H9 (cell line): ENCODE data around the gene KIF13A. TPM values are rescaled to one million over a fixed set of nuclear protein-coding genes. Genes with fewer than 3 reads are reported as not detected.

Experiments
- DNase-seq: peaks from one replicate; pipeline ENCODE4 v3.0.0-alpha.2; 2017
- H2AFZ ChIP-seq: one replicate; pipeline ENCODE4 v1.6.1; 2013; ENCODE audit warnings: mild to moderate bottlenecking, low read length, control low read depth, moderate library complexity
- H2AK5ac ChIP-seq: 2 replicates; pipeline ENCODE4 v1.6.1; 2013; ENCODE audit warnings: low read length, control low read depth, mixed read lengths; ENCODE audit not compliant: insufficient read length
- H2BK120ac ChIP-seq: one replicate; pipeline ENCODE4 v1.6.1; 2013; ENCODE audit warnings: low read depth, mild to moderate bottlenecking, low read length, control low read depth, inconsistent platforms; ENCODE audit not compliant: poor library complexity, severe bottlenecking
- H2BK12ac ChIP-seq: 2 replicates; pipeline ENCODE4 v1.6.1; 2013; ENCODE audit warnings: low read length, control low read depth, mixed read lengths, low read depth; ENCODE audit not compliant: insufficient read length
- H2BK15ac ChIP-seq: 2 replicates; pipeline ENCODE4 v1.6.1; 2013; ENCODE audit warnings: low read depth, low read length, control low read depth
- H2BK20ac ChIP-seq: one replicate; pipeline ENCODE4 v1.6.1; 2013; ENCODE audit warnings: low read depth, mild to moderate bottlenecking, low read length, control low read depth, inconsistent platforms; ENCODE audit not compliant: poor library complexity, severe bottlenecking
- H2BK5ac ChIP-seq: 2 replicates; pipeline ENCODE4 v1.6.1; 2013; ENCODE audit warnings: low read length, control low read depth, mixed read lengths; ENCODE audit not compliant: insufficient read length
- H3K14ac ChIP-seq: 2 replicates; pipeline ENCODE4 v1.6.1; 2013; ENCODE audit warnings: low read length, control low read depth; ENCODE audit not compliant: insufficient read depth
- H3K18ac ChIP-seq: 2 replicates; pipeline ENCODE4 v1.6.1; 2013; ENCODE audit warnings: low read depth, mild to moderate bottlenecking, mixed read lengths, low read length, control low read depth; ENCODE audit not compliant: insufficient read length
- H3K23ac ChIP-seq: 2 replicates; pipeline ENCODE4 v1.6.1; 2013; ENCODE audit warnings: low read length, control low read depth, mixed read lengths, low read depth; ENCODE audit not compliant: insufficient read length
- H3K23me2 ChIP-seq: 2 replicates; pipeline ENCODE4 v1.6.1; 2013; ENCODE audit warnings: low read depth, mild to moderate bottlenecking, mixed read lengths, low read length, control low read depth; ENCODE audit not compliant: insufficient read length, poor library complexity, severe bottlenecking
- H3K27ac ChIP-seq: 2 replicates; pipeline ENCODE4 v1.5.1; 2013; ENCODE audit warnings: low read length, control low read depth, mixed read lengths, low read depth; ENCODE audit not compliant: insufficient read length
- H3K27me3 ChIP-seq: 2 replicates; pipeline ENCODE4 v1.6.1; 2013; ENCODE audit warnings: low read length, control low read depth, inconsistent platforms; ENCODE audit not compliant: insufficient read depth
- H3K4ac ChIP-seq: 2 replicates; pipeline ENCODE4 v1.6.1; 2013; ENCODE audit warnings: low read depth, mild to moderate bottlenecking, control low read depth, inconsistent platforms, low read length, moderate library complexity
- H3K4me1 ChIP-seq: 2 replicates; pipeline ENCODE4 v1.6.1; 2013; ENCODE audit warnings: low read length, control low read depth, inconsistent platforms; ENCODE audit not compliant: insufficient read depth
- H3K4me2 ChIP-seq: 2 replicates; pipeline ENCODE4 v1.6.1; 2013; ENCODE audit warnings: low read length, control low read depth, mixed read lengths; ENCODE audit not compliant: insufficient read length, insufficient read depth
- H3K56ac ChIP-seq: 2 replicates; pipeline ENCODE4 v1.6.1; 2013; ENCODE audit warnings: low read depth, mild to moderate bottlenecking, mixed read lengths, low read length, control low read depth; ENCODE audit not compliant: insufficient read length
- H3K79me1 ChIP-seq: 2 replicates; pipeline ENCODE4 v1.6.1; 2013; ENCODE audit warnings: low read depth, mild to moderate bottlenecking, moderate library complexity, low read length, control low read depth, inconsistent platforms; ENCODE audit not compliant: insufficient read depth, poor library complexity, severe bottlenecking
- H3K79me2 ChIP-seq: 2 replicates; pipeline ENCODE4 v1.6.1; 2013; ENCODE audit warnings: low read length, control low read depth, inconsistent platforms; ENCODE audit not compliant: insufficient read depth
- H3K9ac ChIP-seq: 2 replicates; pipeline ENCODE4 v1.6.1; 2013; ENCODE audit warnings: low read length, control low read depth, mixed read lengths; ENCODE audit not compliant: insufficient read length; ENCODE audit errors: extremely low read depth
- H3K9me3 ChIP-seq: one replicate; pipeline ENCODE4 v1.6.1; 2013; ENCODE audit warnings: low read depth, low read length, inconsistent platforms; ENCODE audit not compliant: control insufficient read depth
- H3T11ph ChIP-seq: one replicate; pipeline ENCODE4 v1.6.1; 2013; ENCODE audit warnings: mild to moderate bottlenecking, low read length, control low read depth, inconsistent platforms
- H4K20me1 ChIP-seq: one replicate; pipeline ENCODE4 v1.6.1; 2013; ENCODE audit not compliant: control insufficient read depth, insufficient read length, insufficient read depth
- H4K5ac ChIP-seq: 2 replicates; pipeline ENCODE4 v1.6.1; 2013; ENCODE audit warnings: low read depth, mild to moderate bottlenecking, mixed read lengths, low read length, control low read depth; ENCODE audit not compliant: insufficient read length
- H4K8ac ChIP-seq: replicated peaks from 2 replicates; pipeline ENCODE4 v1.6.1; 2013; ENCODE audit warnings: low read length, control low read depth, mixed read lengths, low read depth; ENCODE audit not compliant: insufficient read length
- H4K91ac ChIP-seq: 2 replicates; pipeline ENCODE4 v1.6.1; 2013; ENCODE audit warnings: low read depth, mild to moderate bottlenecking, moderate library complexity, mixed read lengths, low read length, control low read depth; ENCODE audit not compliant: insufficient read length
- H3K27ac Mint-ChIP-seq, 3 experiments: 2 replicates in 2 of 3; 3 replicates in 1 of 3; pipeline ENCODE4 v1.8.0; 2020 to 2021; ENCODE audit warnings: mixed read lengths in 3 of 3, mild to moderate bottlenecking in 1 of 3, moderate library complexity in 1 of 3
- H3K27me3 Mint-ChIP-seq: 2 replicates; pipeline ENCODE4 v1.8.0; 2021; ENCODE audit warnings: low read depth, mild to moderate bottlenecking, moderate library complexity, mixed read lengths
- H3K36me3 Mint-ChIP-seq, 3 experiments: 2 replicates in 2 of 3; 3 replicates in 1 of 3; pipeline ENCODE4 v1.8.0; 2020 to 2021; ENCODE audit warnings: low read depth in 3 of 3, mixed read lengths in 3 of 3; ENCODE audit not compliant: insufficient read depth in 1 of 3
- H3K4me1 Mint-ChIP-seq, 2 experiments: 2 replicates each; pipeline ENCODE4 v1.8.0; 2020; ENCODE audit warnings: mixed read lengths in 2 of 2
- H3K4me3 Mint-ChIP-seq, 2 experiments: 2 replicates in 1 of 2; 3 replicates in 1 of 2; pipeline ENCODE4 v1.8.0; 2020 to 2021; ENCODE audit warnings: mild to moderate bottlenecking in 2 of 2, mixed read lengths in 2 of 2, moderate library complexity in 1 of 2
- H3K9me3 Mint-ChIP-seq, 2 experiments: 2 replicates in 1 of 2; 3 replicates in 1 of 2; pipeline ENCODE4 v1.8.0; 2020; ENCODE audit warnings: mild to moderate bottlenecking in 2 of 2, mixed read lengths in 2 of 2, moderate library complexity in 1 of 2
- CTCF ChIP-seq: fragments of 200-600 bp; sonication (generic); conservative IDR thresholded peaks from 3 replicates; pipeline ENCODE4 v1.8.0; 2021; ENCODE audit warnings: antibody characterized with exemption, mild to moderate bottlenecking
- WGBS: extraction: QIAGEN DNeasy Blood & Tissue Kit; methylation state at CpG from one replicate; pipeline ENCODE4 v1.1.7; 2013; ENCODE audit warnings: missing lambda C conversion rate, low lambda C conversion rate, mixed read lengths; ENCODE audit not compliant: insufficient read length; ENCODE audit errors: extremely low coverage; 5-methylcytosine and 5-hydroxymethylcytosine counted together
- total RNA-seq: library from RNA; stranded (reverse); gene quantifications from 2 replicates; pipeline ENCODE4 v1.2.1, GENCODE V29; 2021

Gene KIF13A
- total RNA-seq, 1 experiment from 2014 or later: 38.2 TPM

GRCh38 chr6:17940151-17940792, 47.2 kb downstream of the KIF13A start:
- Histone ChIP-seq H3K9me3 (no peaks in the 10 kb centered on the region), H3K4me2 (peak overlapping the region; percentile 92), H3T11ph (no peak overlapping the region), H4K5ac (no peak overlapping the region), H3K14ac (no peak overlapping the region), H4K20me1 (no peaks in the 10 kb centered on the region), H2BK12ac (no peak overlapping the region), H3K79me1 (peaks cover 3% of the 10 kb centered on the region), H2AK5ac (no peak overlapping the region), H4K91ac (no peak overlapping the region), H2BK120ac (no peak overlapping the region), H3K23me2 (no peaks in the 10 kb centered on the region), H2BK15ac (no peak overlapping the region), H2AFZ (no peak overlapping the region), H2BK5ac (no peak overlapping the region), H3K4me1 (no peaks in the 10 kb centered on the region; the same call in 1 of the 2 replicates), H3K56ac (no peak overlapping the region), H3K4ac (no peak overlapping the region), H3K79me2 (peaks cover 4% of the 10 kb centered on the region; the same call in 1 of the 2 replicates), H3K27ac (no peak overlapping the region), H4K8ac (no peak overlapping the region), H2BK20ac (no peak overlapping the region), H3K18ac (no peak overlapping the region), H3K23ac (no peak overlapping the region), H3K9ac (no peak overlapping the region), H3K27me3 (no peaks in the 10 kb centered on the region)
- no peaks in the 10 kb centered on the region; the same call in 1 of the 2 replicates for H3K27me3 Mint-ChIP-seq
- WGBS: no CpG with 5 or more reads among the region's 6 CpGs
- peak overlapping the region in 2 of 3 experiments; percentile 95 to 98; a peak in 6 of 7 replicates for H3K27ac Mint-ChIP-seq
- peak overlapping the region; percentile 59 to 86 for H3K4me3 Mint-ChIP-seq
- H3K9me3 Mint-ChIP-seq: no peaks in the 10 kb centered on the region
- DNase-seq: no peak
- peaks cover 37 to 48% of the 10 kb centered on the region in 2 experiments for H3K4me1 Mint-ChIP-seq
- TF ChIP-seq CTCF: no peak
- H3K36me3 Mint-ChIP-seq: no peaks in the 10 kb centered on the region; a peak in 1 of 7 replicates
